Measurements from ENCODE around the gene PGBD5.

- TF ChIP-seq, protein P1, sequence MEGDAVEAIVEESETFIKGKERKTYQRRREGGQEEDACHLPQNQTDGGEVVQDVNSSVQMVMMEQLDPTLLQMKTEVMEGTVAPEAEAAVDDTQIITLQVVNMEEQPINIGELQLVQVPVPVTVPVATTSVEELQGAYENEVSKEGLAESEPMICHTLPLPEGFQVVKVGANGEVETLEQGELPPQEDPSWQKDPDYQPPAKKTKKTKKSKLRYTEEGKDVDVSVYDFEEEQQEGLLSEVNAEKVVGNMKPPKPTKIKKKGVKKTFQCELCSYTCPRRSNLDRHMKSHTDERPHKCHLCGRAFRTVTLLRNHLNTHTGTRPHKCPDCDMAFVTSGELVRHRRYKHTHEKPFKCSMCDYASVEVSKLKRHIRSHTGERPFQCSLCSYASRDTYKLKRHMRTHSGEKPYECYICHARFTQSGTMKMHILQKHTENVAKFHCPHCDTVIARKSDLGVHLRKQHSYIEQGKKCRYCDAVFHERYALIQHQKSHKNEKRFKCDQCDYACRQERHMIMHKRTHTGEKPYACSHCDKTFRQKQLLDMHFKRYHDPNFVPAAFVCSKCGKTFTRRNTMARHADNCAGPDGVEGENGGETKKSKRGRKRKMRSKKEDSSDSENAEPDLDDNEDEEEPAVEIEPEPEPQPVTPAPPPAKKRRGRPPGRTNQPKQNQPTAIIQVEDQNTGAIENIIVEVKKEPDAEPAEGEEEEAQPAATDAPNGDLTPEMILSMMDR (IDR thresholded peaks at IDR 0.05): no peak
- no peak for TF ChIP-seq POLR2A (IDR thresholded peaks at IDR 0.05)
These were observed 57.3 kb downstream of the PGBD5 start for GRCh38 chr1:230368871-230369270.
